HUES64 (cell line): ENCODE results near the gene TRPV4.

Source experiments
- H3K27ac ChIP-seq: 2 replicates; pipeline ENCODE4 v1.7.0; 2013; ENCODE audit warnings: low read depth, low read length, inconsistent platforms
- H3K27me3 ChIP-seq: 2 replicates; pipeline ENCODE4 v1.6.1; 2013; ENCODE audit warnings: mild to moderate bottlenecking, low read length; ENCODE audit not compliant: insufficient read depth
- H3K36me3 ChIP-seq: 2 replicates; pipeline ENCODE4 v1.6.1; 2013; ENCODE audit warnings: mild to moderate bottlenecking, low read length; ENCODE audit not compliant: insufficient read depth
- H3K4me1 ChIP-seq: 2 replicates; pipeline ENCODE4 v1.6.1; 2013; ENCODE audit warnings: mild to moderate bottlenecking, low read length, moderate library complexity; ENCODE audit not compliant: insufficient read depth
- H3K4me3 ChIP-seq: 2 replicates; pipeline ENCODE4 v1.5.1; 2013; ENCODE audit warnings: mild to moderate bottlenecking, low read length, moderate library complexity
- H3K9ac ChIP-seq: 2 replicates; pipeline ENCODE4 v1.6.1; 2013; ENCODE audit warnings: mild to moderate bottlenecking, low read depth, low read length
- H3K9me3 ChIP-seq: 2 replicates; pipeline ENCODE4 v1.6.1; 2013; ENCODE audit warnings: low read depth, low read length; ENCODE audit not compliant: insufficient read depth
- WGBS: fragments of 150-250, 120-280 bp; methylation state at CpG from one replicate; pipeline ENCODE4 v1.1.7; 2013; ENCODE audit warnings: missing lambda C conversion rate; 5-methylcytosine and 5-hydroxymethylcytosine counted together

TRPV4 gene

GRCh38 chr12:109803678-109804077 lies 29.5 kb downstream of the TRPV4 start:
- WGBS: 96% methylated on average over 3 of the region's 3 CpGs
- no peaks in the 10 kb centered on the region for H3K36me3 ChIP-seq

GRCh38 chr12:109802828-109803227 lies 30.4 kb downstream of the TRPV4 start:
- H3K4me3 ChIP-seq: no peak overlapping the region
- H3K4me1 ChIP-seq: no peaks in the 10 kb centered on the region
- no peaks in the 10 kb centered on the region for H3K9me3 ChIP-seq
- 96% methylated on average over 15 of the region's 15 CpGs for WGBS
- no peak overlapping the region for H3K9ac ChIP-seq
- H3K27me3 ChIP-seq: no peaks in the 10 kb centered on the region
- H3K36me3 ChIP-seq: no peaks in the 10 kb centered on the region
- H3K27ac ChIP-seq: no peak overlapping the region

More at GRCh38 chr12:109803678-109804077, 29.5 kb downstream of the TRPV4 start:
- Histone ChIP-seq H3K27me3 (no peaks in the 10 kb centered on the region), H3K9me3 (no peaks in the 10 kb centered on the region), H3K27ac (no peak overlapping the region), H3K4me1 (no peaks in the 10 kb centered on the region), H3K9ac (no peak overlapping the region), H3K4me3 (no peak overlapping the region)

GRCh38 chr12:109800536-109800935 lies 32.7 kb downstream of the TRPV4 start:
- Histone ChIP-seq H3K4me1 (no peaks in the 10 kb centered on the region), H3K36me3 (no peaks in the 10 kb centered on the region), H3K9me3 (no peaks in the 10 kb centered on the region), H3K27me3 (no peaks in the 10 kb centered on the region), H3K4me3 (no peak overlapping the region), H3K9ac (no peak overlapping the region), H3K27ac (no peak overlapping the region)
- WGBS: 94% methylated on average over 13 of the region's 13 CpGs

GRCh38 chr12:109798691-109799090 lies 34.5 kb downstream of the TRPV4 start:
- H3K27ac ChIP-seq: no peak overlapping the region
- H3K9ac ChIP-seq: no peak overlapping the region
- no peaks in the 10 kb centered on the region for H3K36me3 ChIP-seq
- H3K4me1 ChIP-seq: no peaks in the 10 kb centered on the region
- H3K9me3 ChIP-seq: no peaks in the 10 kb centered on the region
- H3K27me3 ChIP-seq: no peaks in the 10 kb centered on the region
- 93% methylated on average over 20 of the region's 20 CpGs for WGBS
- no peak overlapping the region for H3K4me3 ChIP-seq

GRCh38 chr12:109797905-109798669 lies 35.1 kb downstream of the TRPV4 start:
- Histone ChIP-seq H3K9ac (no peak overlapping the region), H3K9me3 (no peaks in the 10 kb centered on the region), H3K27me3 (no peaks in the 10 kb centered on the region), H3K27ac (no peak overlapping the region), H3K4me1 (no peaks in the 10 kb centered on the region), H3K36me3 (no peaks in the 10 kb centered on the region), H3K4me3 (no peak overlapping the region)
- WGBS: 93% methylated on average over 19 of the region's 19 CpGs

- Histone ChIP-seq H3K27me3 (no peaks in the 10 kb centered on the region), H3K4me1 (no peaks in the 10 kb centered on the region), H3K9me3 (no peaks in the 10 kb centered on the region), H3K4me3 (no peak overlapping the region), H3K9ac (no peak overlapping the region), H3K27ac (no peak overlapping the region), H3K36me3 (no peaks in the 10 kb centered on the region)
- WGBS: 91% methylated on average over 2 of the region's 2 CpGs
Measured at GRCh38 chr12:109796057-109796456, 37.1 kb downstream of the TRPV4 start.

GRCh38 chr12:109795023-109795422 lies 38.2 kb downstream of the TRPV4 start:
- WGBS: 87% methylated on average over 2 of the region's 2 CpGs
- Histone ChIP-seq H3K9ac (no peak overlapping the region), H3K36me3 (no peaks in the 10 kb centered on the region), H3K27me3 (no peaks in the 10 kb centered on the region), H3K9me3 (no peaks in the 10 kb centered on the region), H3K4me3 (no peak overlapping the region), H3K4me1 (no peaks in the 10 kb centered on the region), H3K27ac (no peak overlapping the region)

- 93% methylated on average over 26 of the region's 26 CpGs for WGBS
- Histone ChIP-seq H3K4me3 (no peak overlapping the region), H3K9ac (no peak overlapping the region), H3K27ac (no peak overlapping the region), H3K27me3 (no peaks in the 10 kb centered on the region), H3K4me1 (no peaks in the 10 kb centered on the region), H3K36me3 (no peaks in the 10 kb centered on the region), H3K9me3 (no peaks in the 10 kb centered on the region)
Measured at GRCh38 chr12:109793826-109794501, 39.2 kb downstream of the TRPV4 start.

- Histone ChIP-seq H3K27me3 (no peaks in the 10 kb centered on the region), H3K4me3 (no peak overlapping the region), H3K27ac (no peak overlapping the region), H3K4me1 (no peaks in the 10 kb centered on the region), H3K36me3 (no peaks in the 10 kb centered on the region), H3K9me3 (no peaks in the 10 kb centered on the region), H3K9ac (no peak overlapping the region)
- WGBS: 48% methylated on average over 4 of the region's 4 CpGs
Measured at GRCh38 chr12:109793411-109793810, 39.8 kb downstream of the TRPV4 start.

GRCh38 chr12:109792992-109793391 lies 40.2 kb downstream of the TRPV4 start:
- Histone ChIP-seq H3K36me3 (no peaks in the 10 kb centered on the region), H3K9ac (no peak overlapping the region), H3K27me3 (no peaks in the 10 kb centered on the region), H3K4me1 (no peaks in the 10 kb centered on the region), H3K9me3 (no peaks in the 10 kb centered on the region), H3K4me3 (no peak overlapping the region), H3K27ac (no peak overlapping the region)

GRCh38 chr12:109789526-109790048 lies 43.6 kb downstream of the TRPV4 start:
- WGBS: 86% methylated on average over 1 of the region's 1 CpG
- no peaks in the 10 kb centered on the region for H3K4me1 ChIP-seq
- no peaks in the 10 kb centered on the region for H3K9me3 ChIP-seq
- no peaks in the 10 kb centered on the region for H3K27me3 ChIP-seq
- no peak overlapping the region for H3K4me3 ChIP-seq
- H3K9ac ChIP-seq: no peak overlapping the region
- 0 out of 2 replicates have a peak, but pooled peaks cover 2% of the 10 kb centered on the region for H3K36me3 ChIP-seq
- H3K27ac ChIP-seq: no peak overlapping the region
